WTC11 (cell line): Measurements from ENCODE around the gene BCAS3. TPM values are rescaled to one million over a fixed set of nuclear protein-coding genes. Genes with fewer than 3 reads are reported as not detected.

Experiments used
- ATAC-seq: fragments of 200-7000 bp; cut with Tn5 transposase; 2 replicates; pipeline ENCODE4 v1.10.0; 2021; ENCODE audit warnings: mild to moderate bottlenecking, moderate library complexity
- CTCF ChIA-PET: fragments of 300-600 bp; sonication (Branson Sonifier 250); formaldehyde crosslinking; loops from one replicate; lab custom pipeline; 2021; ENCODE audit warnings: antibody characterized with exemption; lab: Charles Lee
- POLR2A ChIA-PET: fragments of 350-600 bp; sonication (Branson Sonifier 250); formaldehyde crosslinking; loops from one replicate; lab custom pipeline; 2021; ENCODE audit warnings: antibody characterized with exemption; lab: Charles Lee
- DNase-seq: peaks from one replicate; pipeline ENCODE4 v3.0.0; 2021; ENCODE audit warnings: low spot score
- H3K27ac Mint-ChIP-seq: 2 replicates; pipeline ENCODE4 v1.8.0; 2021; ENCODE audit warnings: mixed read lengths
- H3K27me3 Mint-ChIP-seq: 2 replicates; pipeline ENCODE4 v1.8.0; 2021; ENCODE audit warnings: low read depth, mild to moderate bottlenecking, moderate library complexity, mixed read lengths
- H3K36me3 Mint-ChIP-seq: 2 replicates; pipeline ENCODE4 v1.8.0; 2021; ENCODE audit warnings: mixed read lengths
- H3K4me1 Mint-ChIP-seq: 2 replicates; pipeline ENCODE4 v1.8.0; 2022; ENCODE audit warnings: mixed read lengths
- H3K4me3 Mint-ChIP-seq: 2 replicates; pipeline ENCODE4 v1.8.0; 2021; ENCODE audit warnings: mild to moderate bottlenecking, moderate library complexity, mixed read lengths
- H3K9me3 Mint-ChIP-seq: 2 replicates; pipeline ENCODE4 v1.8.0; 2021; ENCODE audit warnings: mixed read lengths
- CBFB ChIP-seq: sonication (generic); formaldehyde crosslinking; IDR thresholded peaks from 2 replicates; pipeline ENCODE4 v1.8.1; 2022; ENCODE audit warnings: mild to moderate bottlenecking, low read depth, missing genetic modification reagents
- CREB1 ChIP-seq: sonication (generic); formaldehyde crosslinking; IDR thresholded peaks from 2 replicates; pipeline ENCODE4 v1.8.0; 2023; ENCODE audit warnings: mild to moderate bottlenecking, missing genetic modification reagents
- EMX1 ChIP-seq: fragments of 250-450 bp; sonication (Bioruptor Pico); IDR thresholded peaks from 2 replicates; pipeline ENCODE4 v1.8.0; 2021; ENCODE audit warnings: mild to moderate bottlenecking
- FOXP1 ChIP-seq: sonication (generic); formaldehyde crosslinking; IDR thresholded peaks from 2 replicates; pipeline ENCODE4 v1.8.0; 2022; ENCODE audit warnings: missing genetic modification reagents, mild to moderate bottlenecking, moderate library complexity, borderline replicate concordance
- GTF2I ChIP-seq: fragments of 250-450 bp; sonication (Bioruptor Pico); conservative IDR thresholded peaks from 2 replicates; pipeline ENCODE4 v1.4.0; 2021; ENCODE audit warnings: mild to moderate bottlenecking
- NFATC4 ChIP-seq: fragments of 250-450 bp; sonication (Bioruptor Pico); IDR thresholded peaks from 2 replicates; pipeline ENCODE4 v1.9.0; 2021; ENCODE audit warnings: mild to moderate bottlenecking
- NFE2L1 ChIP-seq: sonication (generic); formaldehyde crosslinking; IDR thresholded peaks from 2 replicates; pipeline ENCODE4 v1.8.1; 2023; ENCODE audit warnings: missing genetic modification reagents
- NR3C1 ChIP-seq: sonication (generic); formaldehyde crosslinking; conservative IDR thresholded peaks from 2 replicates; pipeline ENCODE4 v1.8.1; 2023; ENCODE audit warnings: low read depth, mild to moderate bottlenecking, missing genetic modification reagents
- RORB ChIP-seq: fragments of 250-450 bp; sonication (Bioruptor Pico); IDR thresholded peaks from 2 replicates; pipeline ENCODE4 v1.9.0; 2021; ENCODE audit warnings: mild to moderate bottlenecking
- SMAD4 ChIP-seq: sonication (generic); formaldehyde crosslinking; IDR thresholded peaks from 2 replicates; pipeline ENCODE4 v1.8.0; 2022; ENCODE audit warnings: mild to moderate bottlenecking, missing genetic modification reagents
- TCF7 ChIP-seq: sonication (generic); formaldehyde crosslinking; IDR thresholded peaks from 2 replicates; pipeline ENCODE4 v1.8.0; 2022; ENCODE audit warnings: mild to moderate bottlenecking, low read depth, missing genetic modification reagents, moderate library complexity
- ZNF416 ChIP-seq: fragments of 250-450 bp; sonication (Bioruptor Pico); IDR thresholded peaks from 2 replicates; pipeline ENCODE4 v1.9.0; 2021; ENCODE audit warnings: mild to moderate bottlenecking, inconsistent platforms
- total RNA-seq: library from RNA; stranded (reverse); gene quantifications from 3 replicates; pipeline ENCODE4 v1.2.3, GENCODE V29; 2021
- TF ChIP-seq, protein P1 (sequence below): sonication (generic); formaldehyde crosslinking; IDR thresholded peaks from 2 replicates; pipeline ENCODE4 v1.8.0; 2022; ENCODE audit warnings: mild to moderate bottlenecking, missing genetic modification reagents
- TF ChIP-seq, protein P2 (sequence below): sonication (generic); formaldehyde crosslinking; conservative IDR thresholded peaks from 2 replicates; pipeline ENCODE4 v1.8.1; 2023; ENCODE audit warnings: mild to moderate bottlenecking, low read depth, missing genetic modification reagents, moderate library complexity
- TF ChIP-seq, protein P3 (sequence below): sonication (generic); formaldehyde crosslinking; IDR thresholded peaks from 2 replicates; pipeline ENCODE4 v1.8.0; 2023; ENCODE audit warnings: missing genetic modification reagents, mild to moderate bottlenecking, borderline replicate concordance
- TF ChIP-seq, protein P4 (sequence below): sonication (generic); formaldehyde crosslinking; IDR thresholded peaks from 2 replicates; pipeline ENCODE4 v1.8.0; 2022; ENCODE audit warnings: mild to moderate bottlenecking, missing genetic modification reagents
- TF ChIP-seq, protein P5 (sequence below): sonication (generic); formaldehyde crosslinking; IDR thresholded peaks from 2 replicates; pipeline ENCODE4 v1.8.0; 2022; ENCODE audit warnings: mild to moderate bottlenecking, missing genetic modification reagents
- TF ChIP-seq, protein P6 (sequence below): sonication (generic); formaldehyde crosslinking; conservative IDR thresholded peaks from 2 replicates; pipeline ENCODE4 v1.8.1; 2022; ENCODE audit warnings: mild to moderate bottlenecking, missing genetic modification reagents
- TF ChIP-seq, protein P7 (sequence below): sonication (generic); formaldehyde crosslinking; IDR thresholded peaks from 2 replicates; pipeline ENCODE4 v1.8.0; 2022; ENCODE audit warnings: missing genetic modification reagents
- TF ChIP-seq, protein P8 (sequence below): sonication (generic); formaldehyde crosslinking; IDR thresholded peaks from 2 replicates; pipeline ENCODE4 v1.8.1; 2022; ENCODE audit warnings: low read depth, mild to moderate bottlenecking, moderate library complexity, missing genetic modification reagents, borderline replicate concordance

Gene BCAS3
- total RNA-seq, 1 experiment from 2014 or later, result 15.5 TPM

DNA sequence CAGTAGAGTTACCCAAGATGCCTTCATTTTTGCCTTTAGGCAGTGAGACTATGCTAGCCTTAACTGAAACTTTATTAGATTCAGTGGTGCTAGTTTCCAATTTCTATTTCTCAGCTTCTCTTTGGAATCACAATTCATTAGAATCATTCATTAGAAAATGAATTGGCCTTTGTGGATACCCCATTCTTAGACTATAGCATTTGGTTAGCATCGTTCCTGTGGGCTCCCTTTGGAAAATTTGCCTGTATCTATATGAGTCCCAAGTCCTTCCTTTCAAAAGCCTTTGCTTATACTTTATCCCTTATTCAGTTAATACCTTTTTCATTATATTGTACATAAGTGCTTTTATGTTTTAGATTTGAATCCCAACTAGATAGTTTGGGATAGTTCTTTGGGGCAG lies 535.0 kb downstream of the BCAS3 start:
- Mint-ChIP-seq H3K27me3 (no peaks in the 10 kb centered on the region), H3K9me3 (no peaks in the 10 kb centered on the region), H3K4me3 (no peak overlapping the region), H3K27ac (no peak overlapping the region), H3K36me3 (no peaks in the 10 kb centered on the region), H3K4me1 (peaks cover 34% of the 10 kb centered on the region)
- ChIA-PET POLR2A (no interaction called here), CTCF (no interaction called here)
- TF ChIP-seq NR3C1, result no peak
- TF ChIP-seq NFATC4 (CRISPR knock-in tag), result no peak
- TF ChIP-seq, protein P1, sequence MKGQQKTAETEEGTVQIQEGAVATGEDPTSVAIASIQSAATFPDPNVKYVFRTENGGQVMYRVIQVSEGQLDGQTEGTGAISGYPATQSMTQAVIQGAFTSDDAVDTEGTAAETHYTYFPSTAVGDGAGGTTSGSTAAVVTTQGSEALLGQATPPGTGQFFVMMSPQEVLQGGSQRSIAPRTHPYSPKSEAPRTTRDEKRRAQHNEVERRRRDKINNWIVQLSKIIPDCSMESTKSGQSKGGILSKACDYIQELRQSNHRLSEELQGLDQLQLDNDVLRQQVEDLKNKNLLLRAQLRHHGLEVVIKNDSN (CRISPR knock-in tag), result no peak
- TF ChIP-seq, protein P2, sequence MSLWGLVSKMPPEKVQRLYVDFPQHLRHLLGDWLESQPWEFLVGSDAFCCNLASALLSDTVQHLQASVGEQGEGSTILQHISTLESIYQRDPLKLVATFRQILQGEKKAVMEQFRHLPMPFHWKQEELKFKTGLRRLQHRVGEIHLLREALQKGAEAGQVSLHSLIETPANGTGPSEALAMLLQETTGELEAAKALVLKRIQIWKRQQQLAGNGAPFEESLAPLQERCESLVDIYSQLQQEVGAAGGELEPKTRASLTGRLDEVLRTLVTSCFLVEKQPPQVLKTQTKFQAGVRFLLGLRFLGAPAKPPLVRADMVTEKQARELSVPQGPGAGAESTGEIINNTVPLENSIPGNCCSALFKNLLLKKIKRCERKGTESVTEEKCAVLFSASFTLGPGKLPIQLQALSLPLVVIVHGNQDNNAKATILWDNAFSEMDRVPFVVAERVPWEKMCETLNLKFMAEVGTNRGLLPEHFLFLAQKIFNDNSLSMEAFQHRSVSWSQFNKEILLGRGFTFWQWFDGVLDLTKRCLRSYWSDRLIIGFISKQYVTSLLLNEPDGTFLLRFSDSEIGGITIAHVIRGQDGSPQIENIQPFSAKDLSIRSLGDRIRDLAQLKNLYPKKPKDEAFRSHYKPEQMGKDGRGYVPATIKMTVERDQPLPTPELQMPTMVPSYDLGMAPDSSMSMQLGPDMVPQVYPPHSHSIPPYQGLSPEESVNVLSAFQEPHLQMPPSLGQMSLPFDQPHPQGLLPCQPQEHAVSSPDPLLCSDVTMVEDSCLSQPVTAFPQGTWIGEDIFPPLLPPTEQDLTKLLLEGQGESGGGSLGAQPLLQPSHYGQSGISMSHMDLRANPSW, result no peak
- no peak for TF ChIP-seq CBFB (CRISPR knock-in tag)
- TF ChIP-seq NFE2L1 (CRISPR knock-in tag), result no peak
- TF ChIP-seq ZNF416, result no peak
- no peak for TF ChIP-seq SMAD4 (CRISPR knock-in tag)
- TF ChIP-seq RORB (CRISPR knock-in tag), result no peak
- TF ChIP-seq, protein P3, sequence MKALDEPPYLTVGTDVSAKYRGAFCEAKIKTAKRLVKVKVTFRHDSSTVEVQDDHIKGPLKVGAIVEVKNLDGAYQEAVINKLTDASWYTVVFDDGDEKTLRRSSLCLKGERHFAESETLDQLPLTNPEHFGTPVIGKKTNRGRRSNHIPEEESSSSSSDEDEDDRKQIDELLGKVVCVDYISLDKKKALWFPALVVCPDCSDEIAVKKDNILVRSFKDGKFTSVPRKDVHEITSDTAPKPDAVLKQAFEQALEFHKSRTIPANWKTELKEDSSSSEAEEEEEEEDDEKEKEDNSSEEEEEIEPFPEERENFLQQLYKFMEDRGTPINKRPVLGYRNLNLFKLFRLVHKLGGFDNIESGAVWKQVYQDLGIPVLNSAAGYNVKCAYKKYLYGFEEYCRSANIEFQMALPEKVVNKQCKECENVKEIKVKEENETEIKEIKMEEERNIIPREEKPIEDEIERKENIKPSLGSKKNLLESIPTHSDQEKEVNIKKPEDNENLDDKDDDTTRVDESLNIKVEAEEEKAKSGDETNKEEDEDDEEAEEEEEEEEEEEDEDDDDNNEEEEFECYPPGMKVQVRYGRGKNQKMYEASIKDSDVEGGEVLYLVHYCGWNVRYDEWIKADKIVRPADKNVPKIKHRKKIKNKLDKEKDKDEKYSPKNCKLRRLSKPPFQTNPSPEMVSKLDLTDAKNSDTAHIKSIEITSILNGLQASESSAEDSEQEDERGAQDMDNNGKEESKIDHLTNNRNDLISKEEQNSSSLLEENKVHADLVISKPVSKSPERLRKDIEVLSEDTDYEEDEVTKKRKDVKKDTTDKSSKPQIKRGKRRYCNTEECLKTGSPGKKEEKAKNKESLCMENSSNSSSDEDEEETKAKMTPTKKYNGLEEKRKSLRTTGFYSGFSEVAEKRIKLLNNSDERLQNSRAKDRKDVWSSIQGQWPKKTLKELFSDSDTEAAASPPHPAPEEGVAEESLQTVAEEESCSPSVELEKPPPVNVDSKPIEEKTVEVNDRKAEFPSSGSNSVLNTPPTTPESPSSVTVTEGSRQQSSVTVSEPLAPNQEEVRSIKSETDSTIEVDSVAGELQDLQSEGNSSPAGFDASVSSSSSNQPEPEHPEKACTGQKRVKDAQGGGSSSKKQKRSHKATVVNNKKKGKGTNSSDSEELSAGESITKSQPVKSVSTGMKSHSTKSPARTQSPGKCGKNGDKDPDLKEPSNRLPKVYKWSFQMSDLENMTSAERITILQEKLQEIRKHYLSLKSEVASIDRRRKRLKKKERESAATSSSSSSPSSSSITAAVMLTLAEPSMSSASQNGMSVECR (CRISPR knock-in tag), result no peak
- TF ChIP-seq TCF7 (CRISPR knock-in tag), result no peak
- no peak for TF ChIP-seq GTF2I
- DNase-seq (no peak), ATAC-seq (no peak)

DNA sequence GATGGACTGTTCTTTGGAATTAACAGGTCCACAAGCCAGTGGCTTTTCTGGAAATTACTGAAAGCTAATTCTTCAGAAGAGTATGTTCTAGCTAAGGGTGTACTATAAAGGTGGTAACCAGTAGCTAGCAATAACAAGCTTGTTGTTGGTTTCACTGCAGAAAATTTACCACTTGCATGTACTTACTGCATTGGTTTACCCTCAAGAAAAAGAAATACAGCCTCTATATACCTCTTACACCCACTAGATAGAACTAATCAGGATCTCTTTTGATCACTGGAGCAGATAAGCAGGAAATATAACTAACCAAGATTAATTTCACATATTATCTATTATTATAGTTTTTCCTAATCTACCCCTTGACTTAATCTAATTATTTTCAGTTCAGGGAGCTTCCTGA lies 537.1 kb downstream of the BCAS3 start:
- ChIA-PET POLR2A (no interaction called here), CTCF (no interaction called here)
- H3K4me1 Mint-ChIP-seq, result peaks cover 28% of the 10 kb centered on the region
- TF ChIP-seq CREB1 (no peak), FOXP1 (CRISPR knock-in tag) (no peak), GTF2I (no peak), RORB (CRISPR knock-in tag) (no peak), EMX1 (CRISPR knock-in tag) (no peak)
- TF ChIP-seq, protein P4, sequence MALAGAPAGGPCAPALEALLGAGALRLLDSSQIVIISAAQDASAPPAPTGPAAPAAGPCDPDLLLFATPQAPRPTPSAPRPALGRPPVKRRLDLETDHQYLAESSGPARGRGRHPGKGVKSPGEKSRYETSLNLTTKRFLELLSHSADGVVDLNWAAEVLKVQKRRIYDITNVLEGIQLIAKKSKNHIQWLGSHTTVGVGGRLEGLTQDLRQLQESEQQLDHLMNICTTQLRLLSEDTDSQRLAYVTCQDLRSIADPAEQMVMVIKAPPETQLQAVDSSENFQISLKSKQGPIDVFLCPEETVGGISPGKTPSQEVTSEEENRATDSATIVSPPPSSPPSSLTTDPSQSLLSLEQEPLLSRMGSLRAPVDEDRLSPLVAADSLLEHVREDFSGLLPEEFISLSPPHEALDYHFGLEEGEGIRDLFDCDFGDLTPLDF (CRISPR knock-in tag), result no peak
- TF ChIP-seq, protein P5, sequence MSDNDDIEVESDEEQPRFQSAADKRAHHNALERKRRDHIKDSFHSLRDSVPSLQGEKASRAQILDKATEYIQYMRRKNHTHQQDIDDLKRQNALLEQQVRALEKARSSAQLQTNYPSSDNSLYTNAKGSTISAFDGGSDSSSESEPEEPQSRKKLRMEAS (CRISPR knock-in tag), result no peak
- TF ChIP-seq, protein P6, sequence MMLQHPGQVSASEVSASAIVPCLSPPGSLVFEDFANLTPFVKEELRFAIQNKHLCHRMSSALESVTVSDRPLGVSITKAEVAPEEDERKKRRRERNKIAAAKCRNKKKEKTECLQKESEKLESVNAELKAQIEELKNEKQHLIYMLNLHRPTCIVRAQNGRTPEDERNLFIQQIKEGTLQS (CRISPR knock-in tag), result no peak
- TF ChIP-seq, protein P7, sequence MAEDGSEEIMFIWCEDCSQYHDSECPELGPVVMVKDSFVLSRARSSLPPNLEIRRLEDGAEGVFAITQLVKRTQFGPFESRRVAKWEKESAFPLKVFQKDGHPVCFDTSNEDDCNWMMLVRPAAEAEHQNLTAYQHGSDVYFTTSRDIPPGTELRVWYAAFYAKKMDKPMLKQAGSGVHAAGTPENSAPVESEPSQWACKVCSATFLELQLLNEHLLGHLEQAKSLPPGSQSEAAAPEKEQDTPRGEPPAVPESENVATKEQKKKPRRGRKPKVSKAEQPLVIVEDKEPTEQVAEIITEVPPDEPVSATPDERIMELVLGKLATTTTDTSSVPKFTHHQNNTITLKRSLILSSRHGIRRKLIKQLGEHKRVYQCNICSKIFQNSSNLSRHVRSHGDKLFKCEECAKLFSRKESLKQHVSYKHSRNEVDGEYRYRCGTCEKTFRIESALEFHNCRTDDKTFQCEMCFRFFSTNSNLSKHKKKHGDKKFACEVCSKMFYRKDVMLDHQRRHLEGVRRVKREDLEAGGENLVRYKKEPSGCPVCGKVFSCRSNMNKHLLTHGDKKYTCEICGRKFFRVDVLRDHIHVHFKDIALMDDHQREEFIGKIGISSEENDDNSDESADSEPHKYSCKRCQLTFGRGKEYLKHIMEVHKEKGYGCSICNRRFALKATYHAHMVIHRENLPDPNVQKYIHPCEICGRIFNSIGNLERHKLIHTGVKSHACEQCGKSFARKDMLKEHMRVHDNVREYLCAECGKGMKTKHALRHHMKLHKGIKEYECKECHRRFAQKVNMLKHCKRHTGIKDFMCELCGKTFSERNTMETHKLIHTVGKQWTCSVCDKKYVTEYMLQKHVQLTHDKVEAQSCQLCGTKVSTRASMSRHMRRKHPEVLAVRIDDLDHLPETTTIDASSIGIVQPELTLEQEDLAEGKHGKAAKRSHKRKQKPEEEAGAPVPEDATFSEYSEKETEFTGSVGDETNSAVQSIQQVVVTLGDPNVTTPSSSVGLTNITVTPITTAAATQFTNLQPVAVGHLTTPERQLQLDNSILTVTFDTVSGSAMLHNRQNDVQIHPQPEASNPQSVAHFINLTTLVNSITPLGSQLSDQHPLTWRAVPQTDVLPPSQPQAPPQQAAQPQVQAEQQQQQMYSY (CRISPR knock-in tag), result no peak
- TF ChIP-seq, protein P8, sequence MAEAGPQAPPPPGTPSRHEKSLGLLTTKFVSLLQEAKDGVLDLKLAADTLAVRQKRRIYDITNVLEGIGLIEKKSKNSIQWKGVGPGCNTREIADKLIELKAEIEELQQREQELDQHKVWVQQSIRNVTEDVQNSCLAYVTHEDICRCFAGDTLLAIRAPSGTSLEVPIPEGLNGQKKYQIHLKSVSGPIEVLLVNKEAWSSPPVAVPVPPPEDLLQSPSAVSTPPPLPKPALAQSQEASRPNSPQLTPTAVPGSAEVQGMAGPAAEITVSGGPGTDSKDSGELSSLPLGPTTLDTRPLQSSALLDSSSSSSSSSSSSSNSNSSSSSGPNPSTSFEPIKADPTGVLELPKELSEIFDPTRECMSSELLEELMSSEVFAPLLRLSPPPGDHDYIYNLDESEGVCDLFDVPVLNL, result no peak

More for the DNA sequence above, 537.1 kb downstream of the BCAS3 start:
- Mint-ChIP-seq H3K9me3 (no peaks in the 10 kb centered on the region), H3K27ac (no peak overlapping the region), H3K36me3 (no peaks in the 10 kb centered on the region), H3K27me3 (no peaks in the 10 kb centered on the region), H3K4me3 (no peak overlapping the region)
- no peak for ATAC-seq
- DNase-seq, result no peak
